ENCODE data around the gene TIMM50.
A peak's percentile ranks its signal among the peaks of the same experiment; 100 is the strongest.

TIMM50 gene

GRCh38 chr19:39502640-39503417 is 22.2 kb downstream of the TIMM50 start:
- DNase-seq, result peak; percentile 10

- DNase-seq, result no peak
Observed at GRCh38 chr19:39506598-39506943, 25.9 kb downstream of the TIMM50 start.

DNA sequence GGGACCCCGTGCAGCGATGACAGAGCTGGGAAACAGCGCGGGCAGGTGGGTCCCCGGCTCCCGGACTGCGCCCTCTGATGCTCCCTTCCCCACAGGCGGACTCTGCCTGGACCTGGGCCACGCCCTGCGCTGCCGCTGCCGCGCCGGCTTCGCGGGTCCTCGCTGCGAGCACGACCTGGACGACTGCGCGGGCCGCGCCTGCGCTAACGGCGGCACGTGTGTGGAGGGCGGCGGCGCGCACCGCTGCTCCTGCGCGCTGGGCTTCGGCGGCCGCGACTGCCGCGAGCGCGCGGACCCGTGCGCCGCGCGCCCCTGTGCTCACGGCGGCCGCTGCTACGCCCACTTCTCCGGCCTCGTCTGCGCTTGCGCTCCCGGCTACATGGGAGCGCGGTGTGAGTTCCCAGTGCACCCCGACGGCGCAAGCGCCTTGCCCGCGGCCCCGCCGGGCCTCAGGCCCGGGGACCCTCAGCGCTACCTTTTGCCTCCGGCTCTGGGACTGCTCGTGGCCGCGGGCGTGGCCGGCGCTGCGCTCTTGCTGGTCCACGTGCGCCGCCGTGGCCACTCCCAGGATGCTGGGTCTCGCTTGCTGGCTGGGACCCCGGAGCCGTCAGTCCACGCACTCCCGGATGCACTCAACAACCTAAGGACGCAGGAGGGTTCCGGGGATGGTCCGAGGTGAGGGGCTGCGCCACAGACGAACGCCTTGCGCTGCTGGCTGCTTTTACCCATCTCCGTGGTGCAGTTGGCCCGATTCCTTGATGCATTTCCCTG is 26.5 kb downstream of the TIMM50 start:
- no peak for DNase-seq

- DNase-seq, result no peak
Observed at GRCh38 chr19:39507715-39508364, 27.2 kb downstream of the TIMM50 start.

GRCh38 chr19:39508629-39509028 is 28.0 kb downstream of the TIMM50 start:
- DNase-seq, result no peak

DNA sequence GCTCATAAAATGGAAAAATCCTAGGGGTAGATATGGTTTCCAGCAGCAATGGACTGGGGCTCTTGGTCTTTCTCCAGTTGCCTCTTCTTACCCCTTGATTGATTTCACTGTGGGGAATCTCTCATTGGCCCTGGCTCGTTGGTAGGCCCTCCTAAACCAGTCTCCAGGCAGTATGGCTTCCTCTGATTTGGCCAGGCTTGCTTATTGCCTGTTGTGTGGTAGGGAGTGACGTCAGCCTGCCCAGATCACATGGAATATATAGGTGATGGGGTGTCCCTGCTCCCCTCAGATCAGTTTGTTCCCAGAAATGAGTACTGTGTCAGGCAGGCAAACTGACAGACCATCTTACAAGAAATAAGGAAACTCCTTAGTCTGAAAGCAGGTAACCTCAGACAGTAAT is 28.6 kb downstream of the TIMM50 start:
- DNase-seq, result no peak

- DNase-seq, result no peak
Observed at GRCh38 chr19:39512988-39513387, 32.4 kb downstream of the TIMM50 start.

- DNase-seq, result no peak
Observed at GRCh38 chr19:39514840-39515550, 34.4 kb downstream of the TIMM50 start, which contains the start of gene SELENOV. Gene SELENOV, plus strand, starts transcription at chr19:39515139. Its CDS starts 74 bp downstream, at chr19:39515213.

GRCh38 chr19:39515551-39516191 is 35.0 kb downstream of the TIMM50 start:
- no peak for DNase-seq

- no peak for DNase-seq
Observed at GRCh38 chr19:39516270-39516669, 35.6 kb downstream of the TIMM50 start.

GRCh38 chr19:39517432-39517831 is 36.8 kb downstream of the TIMM50 start:
- DNase-seq, result no peak

GRCh38 chr19:39518458-39518857 is 37.8 kb downstream of the TIMM50 start:
- DNase-seq, result no peak

GRCh38 chr19:39518975-39519374 is 38.3 kb downstream of the TIMM50 start:
- no peak for DNase-seq

- no peak for DNase-seq
Observed at GRCh38 chr19:39520541-39521484, 40.2 kb downstream of the TIMM50 start.

DNA sequence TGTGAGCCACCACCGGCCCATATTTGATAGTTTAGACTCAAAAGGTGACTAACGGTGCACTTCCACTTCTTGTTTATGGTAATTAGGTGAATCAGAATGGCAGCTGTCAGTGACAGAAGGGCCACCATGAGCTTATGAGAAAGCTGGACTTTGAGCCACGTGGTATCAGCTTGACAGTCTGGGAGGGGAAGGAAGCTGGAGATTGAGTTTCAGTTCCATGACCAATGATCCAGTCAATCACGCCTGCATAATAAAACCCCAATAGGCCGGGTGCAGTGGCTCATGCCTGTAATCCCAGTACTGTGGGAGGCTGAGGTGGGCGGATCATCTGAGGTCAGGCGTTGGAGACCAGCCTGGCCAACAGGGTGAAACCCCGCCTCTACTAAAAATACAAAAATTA is 43.9 kb downstream of the TIMM50 start:
- DNase-seq, result no peak

GRCh38 chr19:39525205-39525604 is 44.6 kb downstream of the TIMM50 start:
- no peak for DNase-seq

GRCh38 chr19:39531834-39532232 is 51.2 kb downstream of the TIMM50 start:
- DNase-seq, result no peak

- DNase-seq, result peak; percentile 96
Observed at GRCh38 chr19:39532233-39533002, 51.8 kb downstream of the TIMM50 start, which contains the start of gene EID2B. Gene EID2B, minus strand, starts transcription at chr19:39532852. Its CDS starts 50 bp downstream, at chr19:39532802.

DNA sequence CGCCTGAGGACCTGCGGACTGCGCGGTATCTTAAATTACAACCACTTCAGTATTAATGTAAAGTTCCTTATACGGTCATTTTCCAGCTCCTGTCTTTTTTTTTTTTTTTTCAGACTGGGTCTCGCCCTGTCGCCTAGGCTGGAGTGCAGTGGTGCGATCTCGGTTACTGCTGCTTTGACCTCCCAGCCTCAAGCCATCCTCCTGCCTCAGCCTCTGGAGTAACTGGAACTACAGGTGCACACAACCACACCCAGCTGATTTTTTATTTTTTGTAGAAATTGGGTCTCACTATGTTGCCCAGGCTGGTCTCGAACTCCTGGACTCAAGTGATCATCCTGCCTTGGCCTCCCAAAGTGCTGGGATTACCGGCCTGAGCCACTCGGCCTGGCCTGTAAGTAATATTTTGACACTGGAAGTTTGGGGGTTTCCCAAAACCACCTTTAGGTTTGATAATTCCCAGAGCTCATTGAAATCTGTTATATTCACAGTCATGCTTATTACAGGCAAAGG is 52.4 kb downstream of the TIMM50 start:
- DNase-seq, result no peak

GRCh38 chr19:39533791-39534190 is 53.2 kb downstream of the TIMM50 start:
- no peak for DNase-seq

All from midbrain (tissue), 1 donor.